GM10248 (cell line): ENCODE data around the gene SLC35G3.

Source experiments
- CTCF ChIA-PET: fragments of 300-600 bp; sonication (Branson Sonifier 250); formaldehyde crosslinking; extraction: SDS; loops from one replicate; lab custom pipeline; 2021; ENCODE audit warnings: antibody characterized with exemption; lab: Yijun Ruan, JAX
- POLR2A ChIA-PET: fragments of 350-650 bp; sonication (Branson Sonifier 250); formaldehyde crosslinking; extraction: SDS; loops from one replicate; lab custom pipeline; 2020; ENCODE audit warnings: antibody characterized with exemption; lab: Yijun Ruan, JAX
- DNase-seq: peaks from one replicate; pipeline ENCODE4 v3.0.0; 2012; ENCODE audit errors: extremely low spot score
- TF ChIP-seq, protein P1 (sequence below): IDR thresholded peaks from 2 replicates; pipeline ENCODE4 v1.5.1; 2012; ENCODE audit warnings: mild to moderate bottlenecking, low read depth; ENCODE audit errors: extremely low read depth, missing control alignments, control extremely low read depth

The SLC35G3 gene

DNA sequence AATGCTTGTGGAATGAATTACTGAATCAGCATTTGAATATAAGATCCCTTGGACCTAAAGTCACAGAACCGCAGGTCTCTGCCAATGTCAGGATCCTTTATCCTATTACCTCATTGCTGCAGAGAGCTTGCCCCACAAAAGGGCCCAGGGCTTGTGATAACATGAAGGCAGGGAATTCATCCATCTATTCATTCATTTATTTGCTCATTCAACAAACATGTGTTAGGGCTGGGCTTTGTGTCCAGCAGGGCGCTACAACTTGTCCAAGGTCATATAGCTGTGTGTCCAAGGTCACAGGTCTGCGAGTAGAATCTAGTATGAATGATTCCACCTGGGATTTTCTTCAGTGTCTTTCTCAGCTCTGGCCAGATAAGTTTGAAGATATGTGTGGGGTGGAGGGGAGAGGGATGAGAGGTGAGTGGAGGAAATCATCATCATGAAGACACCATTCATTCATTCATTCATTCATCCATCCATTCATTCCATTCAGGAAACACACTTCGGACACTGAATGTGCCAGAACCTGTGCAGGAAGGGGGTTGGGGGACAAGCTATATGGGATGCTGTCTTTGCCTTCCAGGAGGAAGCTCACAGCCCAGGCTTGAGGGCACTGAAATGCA is 47.9 kb downstream of the SLC35G3 start:
- ChIA-PET CTCF (no interaction called here), POLR2A (no interaction called here)
- TF ChIP-seq, protein P1, sequence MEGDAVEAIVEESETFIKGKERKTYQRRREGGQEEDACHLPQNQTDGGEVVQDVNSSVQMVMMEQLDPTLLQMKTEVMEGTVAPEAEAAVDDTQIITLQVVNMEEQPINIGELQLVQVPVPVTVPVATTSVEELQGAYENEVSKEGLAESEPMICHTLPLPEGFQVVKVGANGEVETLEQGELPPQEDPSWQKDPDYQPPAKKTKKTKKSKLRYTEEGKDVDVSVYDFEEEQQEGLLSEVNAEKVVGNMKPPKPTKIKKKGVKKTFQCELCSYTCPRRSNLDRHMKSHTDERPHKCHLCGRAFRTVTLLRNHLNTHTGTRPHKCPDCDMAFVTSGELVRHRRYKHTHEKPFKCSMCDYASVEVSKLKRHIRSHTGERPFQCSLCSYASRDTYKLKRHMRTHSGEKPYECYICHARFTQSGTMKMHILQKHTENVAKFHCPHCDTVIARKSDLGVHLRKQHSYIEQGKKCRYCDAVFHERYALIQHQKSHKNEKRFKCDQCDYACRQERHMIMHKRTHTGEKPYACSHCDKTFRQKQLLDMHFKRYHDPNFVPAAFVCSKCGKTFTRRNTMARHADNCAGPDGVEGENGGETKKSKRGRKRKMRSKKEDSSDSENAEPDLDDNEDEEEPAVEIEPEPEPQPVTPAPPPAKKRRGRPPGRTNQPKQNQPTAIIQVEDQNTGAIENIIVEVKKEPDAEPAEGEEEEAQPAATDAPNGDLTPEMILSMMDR: no peak
- DNase-seq: no peak

DNA sequence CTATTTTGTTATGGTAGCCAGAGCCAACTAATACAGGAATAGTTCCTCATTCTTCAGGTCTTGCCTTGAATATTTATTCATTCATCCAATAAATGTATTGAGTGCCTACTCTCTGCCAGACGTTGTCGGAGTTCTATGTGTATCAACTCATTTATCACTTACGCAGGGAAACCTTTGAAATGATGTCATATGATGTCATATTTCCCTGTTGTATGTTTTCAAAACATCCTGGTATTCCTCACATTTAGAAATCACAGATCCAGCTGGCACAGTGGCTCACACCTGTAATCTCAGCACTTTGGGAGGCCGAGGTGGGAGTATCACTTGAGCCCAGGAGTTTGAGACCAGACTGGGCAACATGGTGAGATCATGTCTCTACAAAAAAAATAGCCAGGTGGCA is 49.4 kb downstream of the SLC35G3 start:
- ChIA-PET POLR2A (no interaction called here), CTCF (interaction anchor here (1.4 to 2.8 kb wide), 3 partner anchors 25 to 148 kb away, joined by 4 to 10 read pairs (median 6); partner anchors contain the start of gene RAD51D)
- DNase-seq: no peak
- TF ChIP-seq, protein P1: no peak
